Stimulated activated CD8-positive, alpha-beta memory T cell treated with anti-CD3 and anti-CD28 coated beads, Interleukin-4, amount 100 ng/mL, for 1 hour (primary cell): ENCODE measurements around the gene RBPJ.
"Not testable (repeated sequence)": the region's sequence is repeated elsewhere in the genome, so short reads cannot be mapped to it uniquely, and the experiment has no call there.

ENCODE experiments used
- DNase-seq, 2 donors: peaks; one replicate each; pipeline ENCODE4 v3.0.0-alpha.2; 2020; ENCODE audit warnings: low read depth in 2 of 2, low spot score in 1 of 2

The RBPJ gene

DNA sequence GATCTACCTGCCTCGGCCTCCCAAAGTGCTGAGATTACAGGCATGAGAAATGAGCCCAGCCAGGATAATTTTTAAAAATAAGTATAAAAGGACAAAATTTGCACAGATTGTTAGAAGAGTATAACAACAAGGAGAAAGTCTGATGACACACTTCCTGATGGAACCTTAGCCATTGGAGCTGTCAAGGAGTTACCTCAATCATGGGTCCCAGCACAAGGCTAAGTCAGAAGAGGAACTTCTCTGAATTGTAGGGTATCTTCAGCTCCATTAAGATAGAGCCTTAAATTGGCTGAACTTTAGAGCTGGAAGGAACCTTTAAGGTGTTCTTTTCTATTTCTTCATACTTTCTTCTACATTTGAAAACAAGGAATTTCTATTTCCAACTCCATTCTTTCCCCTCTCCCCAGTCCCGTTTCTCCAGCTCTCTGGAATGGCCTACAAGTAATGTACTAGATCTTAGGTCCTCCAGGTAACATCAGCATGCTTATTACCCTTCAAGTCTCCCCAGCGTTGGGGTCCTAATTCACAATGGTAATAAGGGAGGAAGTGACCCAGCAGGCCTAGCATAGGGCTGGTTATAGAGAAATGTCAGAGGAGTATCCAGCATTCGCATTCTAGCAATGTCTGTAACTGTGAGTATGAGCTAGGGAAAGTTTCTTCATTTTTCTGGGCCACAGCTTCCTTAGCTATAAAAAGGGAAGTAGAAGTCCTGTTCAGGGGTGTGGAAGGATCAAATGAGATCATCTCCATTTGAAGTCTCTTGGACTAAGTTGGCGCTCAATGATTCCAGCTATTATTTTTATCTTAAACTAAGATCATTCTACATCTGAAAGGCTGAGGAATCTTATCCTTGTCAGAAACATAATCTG lies 18.5 kb upstream of the RBPJ start:
- DNase-seq: no peak

- DNase-seq: no peak
Observed at GRCh38 chr4:26303008-26303407, 17.8 kb upstream of the RBPJ start.

GRCh38 chr4:26307037-26307800 lies 13.6 kb upstream of the RBPJ start:
- no peak for DNase-seq

DNA sequence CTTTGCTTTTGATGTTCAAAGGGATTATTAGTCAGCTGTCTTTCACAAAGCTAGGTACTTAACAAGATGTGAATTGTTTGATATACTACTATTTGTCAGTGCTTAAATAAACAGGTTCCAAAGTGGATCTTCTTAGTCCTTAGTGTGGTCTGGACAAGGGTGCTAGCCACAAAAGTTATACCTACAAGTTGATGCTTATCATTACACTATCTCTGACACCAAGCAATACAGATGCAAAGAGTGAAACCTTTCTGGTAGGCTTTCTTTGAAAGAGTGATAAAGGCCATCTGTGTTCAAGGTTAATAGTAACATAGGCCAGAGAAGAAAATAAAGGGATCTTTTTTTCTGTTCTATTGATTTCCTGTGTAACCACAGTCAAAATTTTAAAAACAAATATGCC lies 12.2 kb upstream of the RBPJ start:
- DNase-seq: no peak

DNA sequence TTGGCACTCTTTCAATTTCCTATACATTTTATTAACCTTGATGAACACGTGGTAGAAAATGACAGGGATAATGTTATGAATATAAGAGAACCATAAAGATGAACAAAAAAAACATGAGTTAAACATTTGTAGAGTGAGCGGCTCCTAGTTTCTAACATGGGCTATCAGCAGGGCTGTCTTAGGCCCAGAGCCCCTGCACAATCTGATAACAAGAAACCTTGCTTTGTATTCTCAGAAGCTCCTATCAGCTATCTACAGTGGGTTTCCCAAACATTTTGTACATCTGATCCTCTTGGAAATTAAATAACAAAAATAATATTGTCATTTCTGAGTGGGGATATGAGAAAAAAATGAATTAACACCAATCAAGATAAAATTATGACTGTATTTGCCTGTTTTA lies 10.6 kb upstream of the RBPJ start:
- no peak for DNase-seq

DNA sequence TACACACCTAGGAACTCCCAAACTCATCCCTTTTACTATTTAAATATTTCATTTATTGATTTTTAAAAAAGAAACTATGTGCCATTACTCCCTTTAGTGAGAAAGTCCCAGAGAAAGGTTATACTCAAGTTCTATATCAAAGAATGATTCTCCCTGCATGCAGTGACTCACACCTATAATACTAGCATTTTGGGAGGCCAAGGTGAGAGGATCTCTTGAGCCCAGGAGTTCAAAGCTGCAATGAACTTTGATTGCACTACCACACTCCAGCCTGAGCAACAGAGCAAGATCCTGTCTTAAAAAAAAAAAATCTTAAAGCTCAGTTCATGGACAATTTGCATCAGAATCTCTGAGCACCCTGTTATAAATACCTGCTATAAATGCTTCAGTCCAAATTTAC lies 9.2 kb upstream of the RBPJ start:
- DNase-seq: no peak

DNA sequence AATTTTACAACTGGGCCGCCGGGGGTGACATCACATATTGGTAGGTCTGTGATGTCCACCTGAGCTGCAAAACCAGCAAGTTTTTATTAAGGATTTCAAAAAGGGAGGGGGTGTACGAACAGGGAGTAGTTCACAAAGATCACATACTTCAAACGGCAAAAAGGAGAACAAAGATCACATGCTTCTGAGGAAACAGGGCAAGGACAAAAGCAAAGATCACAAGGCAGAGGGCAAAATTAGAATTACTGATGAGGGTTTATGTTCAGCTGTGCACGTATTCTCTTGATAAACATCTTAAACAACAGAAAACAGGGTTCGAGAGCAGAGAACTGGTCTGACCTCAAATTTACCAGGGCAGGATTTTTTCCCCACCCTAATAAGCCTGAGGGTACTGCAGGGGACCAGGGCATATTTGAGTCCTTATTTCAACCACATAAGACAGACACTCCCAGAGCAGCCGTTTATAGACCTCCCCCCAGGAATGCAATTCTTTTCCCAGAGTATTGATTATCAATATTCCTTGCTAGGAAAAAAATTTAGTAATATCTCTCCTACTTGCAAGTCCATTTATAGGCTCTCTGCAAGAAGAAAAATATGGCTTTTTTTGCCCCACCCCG lies 5.4 kb upstream of the RBPJ start:
- DNase-seq: not testable (repeated sequence)

- no peak for DNase-seq
Observed at GRCh38 chr4:26317766-26318165, 3.0 kb upstream of the RBPJ start.

DNA sequence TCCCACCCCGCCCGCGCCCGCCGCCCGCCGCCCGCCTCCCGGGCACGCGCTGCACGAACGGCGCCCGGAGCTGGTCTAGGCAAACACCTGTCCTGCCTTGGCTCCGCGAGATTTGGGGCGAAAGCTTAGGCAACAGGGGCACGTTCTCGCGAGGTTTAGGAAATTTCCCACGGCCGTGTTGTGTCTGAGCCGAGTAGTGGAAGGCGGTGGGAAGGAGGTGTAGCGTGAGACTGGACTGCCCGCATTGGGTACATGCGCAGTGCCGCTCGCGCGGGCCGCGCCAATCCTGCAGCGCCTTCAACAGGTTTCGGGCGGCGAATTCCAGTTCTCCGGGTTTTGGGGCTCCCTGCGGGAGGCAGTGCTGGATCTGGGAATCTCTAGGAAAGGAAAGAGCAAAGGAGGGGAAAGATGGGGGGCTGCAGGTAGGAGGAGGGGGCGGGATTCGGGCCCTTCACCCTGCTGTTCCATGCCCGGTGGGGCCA lies 1.3 kb upstream of the RBPJ start:
- peak; percentile 75 to 91 for DNase-seq

DNA sequence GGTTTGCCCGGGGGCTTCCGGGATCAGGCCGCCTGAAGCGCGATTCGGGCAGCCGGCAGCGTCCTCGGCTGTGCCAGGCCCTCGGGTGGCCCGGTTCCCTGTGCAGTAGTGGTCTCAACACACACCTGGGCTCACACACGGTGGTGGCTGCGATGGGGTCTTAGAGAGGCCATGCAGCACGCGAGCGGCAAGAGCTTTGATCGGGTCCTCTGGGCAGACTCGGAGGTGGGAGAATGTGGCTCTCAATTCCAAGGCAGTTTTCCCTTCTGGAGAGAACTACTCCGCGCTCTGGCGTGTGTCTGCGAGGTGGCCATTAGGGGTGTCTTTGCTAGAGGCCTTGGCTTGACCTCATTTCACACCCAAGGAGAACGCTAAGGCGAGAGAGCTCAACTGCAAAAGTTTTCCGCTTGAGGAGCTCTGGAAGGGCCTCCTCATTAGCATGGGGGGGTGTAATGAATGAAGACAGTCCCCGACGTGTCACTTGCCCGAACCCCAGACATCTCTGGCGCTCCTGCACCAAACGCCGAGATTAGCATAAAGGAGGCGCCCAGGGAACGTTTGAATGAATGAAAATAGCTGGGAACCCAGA lies 771 bp upstream of the RBPJ start:
- DNase-seq: peak in 1 of 2 donors; percentile 5

GRCh38 chr4:26321373-26322221 lies 783 bp downstream of the RBPJ start:
- DNase-seq: peak in 1 of 2 donors; percentile 4

- no peak for DNase-seq
Observed at GRCh38 chr4:26322346-26322745, 1.5 kb downstream of the RBPJ start.

- no peak for DNase-seq
Observed at GRCh38 chr4:26323821-26324220, 3.0 kb downstream of the RBPJ start.

GRCh38 chr4:26325191-26325590 lies 4.4 kb downstream of the RBPJ start:
- no peak for DNase-seq

- no peak for DNase-seq
Observed at GRCh38 chr4:26326791-26327190, 6.0 kb downstream of the RBPJ start.

DNA sequence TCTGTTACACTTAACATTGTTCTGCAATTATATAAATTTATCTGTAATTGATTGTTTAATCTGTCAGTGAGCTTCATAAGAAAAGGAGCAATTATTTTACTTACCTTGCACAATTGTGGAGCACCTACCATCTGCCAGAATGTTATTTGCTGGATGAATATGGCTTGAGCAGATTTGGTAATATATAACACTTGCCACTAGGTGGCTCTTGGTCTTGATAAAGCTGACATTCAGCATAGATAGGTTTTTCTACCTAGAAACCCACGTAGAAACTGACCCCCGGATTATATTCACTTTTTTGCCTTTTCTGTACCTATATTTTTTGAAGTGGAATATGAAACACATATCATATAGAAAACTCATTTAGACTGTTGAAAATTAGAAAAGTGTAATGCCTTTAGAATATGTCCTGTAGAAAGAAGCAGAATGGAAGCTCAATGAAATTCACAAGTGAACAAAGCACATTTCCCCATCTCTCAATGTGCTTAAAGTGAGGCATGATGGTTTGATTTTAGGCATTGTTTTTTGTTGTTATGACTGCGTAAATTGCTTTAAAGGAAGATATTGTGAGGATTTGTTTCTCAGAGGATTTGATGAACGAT lies 9.5 kb downstream of the RBPJ start:
- no peak for DNase-seq

- no peak for DNase-seq
Observed at GRCh38 chr4:26330946-26331345, 10.1 kb downstream of the RBPJ start.

- DNase-seq: no peak
Observed at GRCh38 chr4:26331380-26331950, 10.7 kb downstream of the RBPJ start.

DNA sequence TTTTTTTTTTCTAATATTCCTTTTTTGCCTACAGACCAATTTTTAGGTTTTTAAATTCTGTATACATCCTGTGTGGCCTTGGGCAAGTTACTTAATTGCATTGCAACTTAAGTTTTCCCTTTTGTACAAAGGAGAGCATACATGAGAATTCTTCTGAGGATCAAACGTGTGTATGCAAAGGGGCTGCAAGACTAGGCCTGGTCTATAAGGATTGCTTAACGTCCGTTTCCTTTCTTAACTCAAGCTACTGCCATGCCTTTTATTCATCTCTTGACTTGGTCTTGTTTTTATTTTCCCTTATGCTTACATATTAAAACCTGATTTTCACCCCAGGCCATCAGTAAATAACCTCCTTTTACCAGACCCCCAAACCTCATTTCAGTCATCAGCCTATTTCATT lies 13.6 kb downstream of the RBPJ start:
- no peak for DNase-seq

DNA sequence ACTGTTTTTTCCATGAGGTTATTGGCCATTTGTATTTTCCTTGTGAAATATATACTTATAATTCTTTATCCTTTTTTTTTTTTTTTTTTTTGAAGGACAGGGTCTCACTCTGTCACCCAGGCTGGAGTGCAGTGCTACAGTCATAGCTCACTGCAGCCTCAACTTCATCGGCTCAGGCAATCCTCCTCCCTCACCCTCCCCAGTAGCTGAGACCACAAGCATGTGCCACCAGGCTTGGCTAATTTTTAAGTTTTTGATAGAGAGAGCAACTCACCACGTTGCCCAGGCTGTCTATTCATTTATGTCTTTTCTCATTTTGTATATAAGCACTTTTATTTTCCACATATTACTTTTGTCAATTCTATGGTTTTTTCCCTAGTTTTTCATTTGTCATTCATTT lies 16.8 kb downstream of the RBPJ start:
- no peak for DNase-seq
